NCI-H2107 treated with DMSO at 0.1 percent for 48 hours (cell line): ENCODE data around the gene EGFLAM.

Source experiments
- DNase-seq: peaks from one replicate; lab custom pipeline; 2025; ENCODE audit not compliant: unreplicated experiment; lab: John Stamatoyannopoulos, UW

EGFLAM gene

DNA sequence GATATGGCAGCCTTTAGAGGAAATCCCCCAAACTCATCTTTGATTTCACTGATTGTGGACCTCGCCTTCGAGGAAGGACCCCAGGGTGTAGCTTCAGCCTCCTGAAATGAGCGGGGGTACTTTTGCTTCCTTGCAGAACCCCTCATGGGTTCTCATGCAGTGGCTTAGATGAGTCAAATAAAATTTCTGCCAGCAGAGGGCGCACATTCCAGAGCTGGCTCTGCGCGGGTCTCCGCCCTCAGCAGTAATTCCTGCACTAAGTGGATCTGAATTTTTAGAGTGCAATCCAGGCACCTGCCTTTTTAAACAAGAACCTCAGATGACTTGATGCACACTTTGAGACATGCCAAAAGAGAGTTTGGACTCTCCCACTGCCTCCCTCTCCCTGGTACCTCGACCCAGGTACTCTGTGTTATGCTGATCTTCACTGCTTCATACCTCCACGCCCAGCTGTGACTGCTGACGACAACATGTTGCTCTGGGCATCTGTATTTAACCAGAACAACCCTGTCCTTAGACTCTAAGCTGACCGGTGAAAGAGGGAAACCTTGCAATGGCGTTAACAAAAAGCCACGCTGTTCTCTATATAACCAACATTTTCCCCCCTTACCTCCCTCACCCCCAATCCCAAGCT is 7.3 kb downstream of the EGFLAM start:
- peak; percentile 23 for DNase-seq

DNA sequence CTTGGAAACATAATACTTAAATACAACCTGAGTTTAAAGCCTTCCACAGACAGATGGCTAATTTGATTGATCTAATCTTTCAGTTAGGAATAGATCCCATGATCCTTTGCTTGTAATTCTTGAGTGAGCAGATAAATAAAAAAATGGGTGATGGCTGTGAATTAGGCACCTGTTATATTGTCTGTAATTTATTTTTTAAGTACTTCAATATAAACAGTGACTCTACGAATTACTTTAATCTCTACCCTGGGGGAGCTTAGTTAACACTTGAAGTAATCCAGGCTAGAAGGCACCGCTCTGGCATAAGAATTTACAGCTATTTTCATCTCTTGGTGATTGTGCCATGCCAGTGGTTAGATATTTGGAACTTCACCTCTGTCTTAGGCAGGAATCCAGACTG is 9.0 kb downstream of the EGFLAM start:
- no peak for DNase-seq

DNA sequence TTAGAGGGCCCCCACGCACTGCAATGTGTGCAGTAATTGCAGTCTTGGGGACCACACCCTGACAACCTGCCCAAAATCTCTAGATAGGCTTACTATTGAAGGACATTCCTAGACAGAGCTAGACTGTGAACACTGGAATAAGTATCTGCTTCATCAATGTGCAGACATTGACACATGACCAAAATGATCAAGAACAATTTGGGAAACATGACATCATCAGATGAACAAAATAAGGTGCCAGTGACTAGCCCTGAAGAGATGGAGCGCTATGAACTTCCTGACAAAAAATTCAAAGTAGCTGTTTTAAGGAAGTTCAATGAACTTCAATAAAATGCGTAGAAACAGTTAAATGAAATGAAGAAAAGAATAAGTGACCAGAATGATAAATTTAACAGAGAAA is 15.3 kb downstream of the EGFLAM start:
- no peak for DNase-seq

DNA sequence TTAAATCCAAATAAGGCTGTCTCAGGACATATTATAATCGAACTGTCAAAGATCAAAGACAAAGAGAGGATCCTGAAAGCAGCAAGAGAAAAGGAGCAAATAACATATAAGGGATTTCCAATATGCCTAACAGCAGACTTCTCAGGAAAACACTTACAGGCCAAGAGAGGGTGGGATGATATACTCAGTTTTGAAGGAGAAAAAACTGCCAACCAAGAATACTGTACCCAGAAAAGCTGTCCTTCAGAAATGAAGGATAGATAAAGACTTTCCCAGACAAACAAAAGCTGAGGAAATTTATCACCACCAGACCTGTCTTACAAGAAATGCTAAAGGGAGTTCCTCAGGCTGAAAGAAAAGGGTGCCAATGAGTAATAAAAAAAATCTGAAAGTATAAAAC is 16.0 kb downstream of the EGFLAM start:
- DNase-seq = no peak

DNA sequence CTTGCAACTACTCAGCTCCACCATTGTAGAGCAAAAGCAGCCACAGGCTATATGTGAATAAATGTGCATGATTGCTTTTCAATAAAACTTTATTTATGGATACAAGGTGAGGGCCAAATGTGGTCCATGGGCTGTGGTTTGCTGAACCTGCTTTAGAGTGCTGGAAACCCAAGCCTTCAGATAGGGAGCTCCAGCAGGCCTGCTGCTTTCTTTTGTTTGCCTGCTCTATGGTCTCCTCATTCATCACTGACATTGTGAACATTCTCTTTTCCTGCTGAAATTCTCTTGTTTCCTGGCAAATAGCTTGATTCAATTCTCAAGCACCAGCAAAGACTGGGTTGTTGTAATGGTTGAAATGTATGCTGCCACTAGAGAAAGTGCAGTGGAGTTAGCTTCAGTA is 26.0 kb downstream of the EGFLAM start:
- DNase-seq = no peak

DNA sequence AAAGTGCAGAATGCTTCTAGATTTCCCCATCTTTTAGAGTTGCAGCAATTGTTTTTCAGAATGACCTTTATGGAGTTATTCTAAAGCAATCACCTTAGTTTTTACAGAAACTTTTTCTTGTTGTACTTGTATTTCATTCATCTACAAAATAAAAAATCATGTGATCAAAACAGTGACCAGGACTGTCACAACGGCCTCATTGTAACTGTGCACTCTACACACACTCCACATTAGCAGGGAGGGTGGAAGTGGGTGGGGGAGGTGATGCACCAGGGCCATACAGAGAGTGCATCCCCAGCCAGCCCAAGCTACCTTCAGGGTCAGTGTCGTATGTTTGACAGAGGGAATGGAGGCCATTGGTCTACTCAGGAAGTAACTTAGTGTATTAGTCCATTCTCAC is 26.9 kb downstream of the EGFLAM start:
- no peak for DNase-seq

DNA sequence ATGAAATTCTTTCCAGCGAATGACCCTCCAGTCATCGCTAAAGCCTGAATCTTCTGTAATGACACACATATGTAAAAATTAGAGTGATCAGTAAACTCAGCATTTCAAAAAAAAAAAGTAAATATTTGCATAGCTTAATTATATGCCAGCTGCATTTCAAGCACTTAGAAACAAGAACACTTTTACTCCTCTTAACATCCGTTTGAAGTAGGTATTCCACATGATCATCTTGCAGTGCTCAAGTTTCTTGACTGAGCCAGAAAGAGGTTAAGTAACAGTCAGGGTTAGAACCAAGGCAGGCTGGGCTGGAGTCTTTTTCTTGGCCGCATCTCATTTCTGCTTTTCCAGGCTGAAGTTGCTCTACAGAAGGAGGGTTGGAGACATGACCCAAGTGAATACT is 27.6 kb downstream of the EGFLAM start:
- DNase-seq = no peak

DNA sequence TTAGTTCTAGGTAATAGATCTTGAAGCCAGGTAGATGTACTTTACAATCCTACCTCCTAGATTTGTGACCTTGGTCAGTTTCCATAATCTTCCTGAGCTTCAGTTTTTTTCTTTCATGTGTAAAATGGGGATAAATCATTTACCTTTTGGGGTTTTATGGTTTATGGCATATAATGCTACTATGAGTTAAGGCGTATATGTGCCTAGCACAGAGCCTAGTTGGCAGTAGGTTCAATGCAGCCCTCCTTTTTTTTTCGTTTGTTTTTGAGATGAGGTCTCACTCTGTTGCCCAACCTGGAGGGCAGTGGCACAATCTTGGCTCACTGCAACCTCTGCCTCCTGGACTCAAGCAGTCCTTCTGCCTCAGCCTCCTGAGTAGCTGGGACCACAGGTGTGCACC is 28.8 kb downstream of the EGFLAM start:
- DNase-seq = no peak

DNA sequence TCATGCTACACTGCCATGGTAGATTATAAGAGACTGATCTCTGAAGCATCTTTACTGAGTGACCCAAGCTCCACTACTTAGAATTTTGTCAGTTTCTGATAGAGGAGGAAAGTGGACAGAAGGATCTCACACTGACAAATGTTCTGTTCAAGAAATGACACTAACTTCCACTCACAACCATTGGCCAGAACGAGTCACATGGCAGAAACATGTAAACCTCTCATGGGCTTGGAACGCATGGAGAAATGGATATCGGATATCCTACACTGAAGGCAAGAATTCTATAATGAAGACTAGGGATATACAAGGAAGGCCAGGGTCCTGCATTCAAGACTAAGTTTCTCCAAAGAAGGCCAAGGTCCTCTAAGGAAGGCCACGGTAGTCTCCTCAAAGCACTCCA is 31.1 kb downstream of the EGFLAM start:
- no peak for DNase-seq

DNA sequence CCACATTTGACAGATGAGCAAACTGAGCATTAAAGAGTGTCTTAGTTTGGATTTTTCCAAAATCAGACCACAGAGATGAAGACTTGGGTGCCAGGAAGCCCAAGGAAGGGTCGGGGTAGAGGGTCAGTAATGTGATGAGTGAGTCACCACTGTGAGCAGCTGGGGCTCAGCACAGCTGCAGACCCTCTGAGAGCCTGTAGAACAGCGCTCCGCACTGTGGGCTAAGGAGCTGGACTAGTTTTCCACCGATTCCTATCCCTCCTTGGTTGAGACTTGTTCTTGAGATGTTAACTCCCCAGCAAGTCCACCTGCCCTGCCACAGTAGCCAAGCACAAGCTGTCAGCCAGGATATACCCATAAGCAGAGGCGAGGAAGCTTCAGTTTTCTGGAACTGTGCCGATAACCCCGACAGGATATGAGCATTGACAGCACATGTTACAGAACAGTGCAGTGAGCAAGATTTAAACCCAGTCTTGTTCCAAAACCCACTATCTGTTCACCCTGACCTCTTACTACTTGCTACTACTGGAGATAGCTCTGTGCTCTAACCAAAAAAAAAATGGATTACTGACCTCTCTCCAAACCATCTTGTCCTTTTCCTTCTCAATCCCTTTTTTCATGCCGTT is 31.8 kb downstream of the EGFLAM start:
- DNase-seq = no peak

DNA sequence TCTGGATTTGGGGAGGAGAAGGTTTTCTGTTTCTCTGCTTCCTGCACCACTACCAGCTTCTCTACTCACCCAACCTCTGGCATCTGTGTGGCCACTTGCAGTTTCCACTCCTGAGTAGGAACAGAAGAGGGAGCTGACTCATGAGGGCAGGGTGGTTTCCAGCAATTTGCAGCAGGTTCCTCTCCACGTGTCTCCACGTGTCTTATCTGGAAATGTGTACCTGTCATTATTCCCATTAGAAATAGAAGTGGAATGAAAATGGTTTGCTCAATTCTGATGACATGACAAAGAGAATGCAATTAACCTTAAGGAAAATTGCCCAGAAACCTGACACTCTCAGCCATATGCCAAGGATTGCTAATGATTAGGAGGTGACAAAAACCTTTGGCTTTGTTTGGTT is 33.0 kb downstream of the EGFLAM start:
- no peak for DNase-seq

DNA sequence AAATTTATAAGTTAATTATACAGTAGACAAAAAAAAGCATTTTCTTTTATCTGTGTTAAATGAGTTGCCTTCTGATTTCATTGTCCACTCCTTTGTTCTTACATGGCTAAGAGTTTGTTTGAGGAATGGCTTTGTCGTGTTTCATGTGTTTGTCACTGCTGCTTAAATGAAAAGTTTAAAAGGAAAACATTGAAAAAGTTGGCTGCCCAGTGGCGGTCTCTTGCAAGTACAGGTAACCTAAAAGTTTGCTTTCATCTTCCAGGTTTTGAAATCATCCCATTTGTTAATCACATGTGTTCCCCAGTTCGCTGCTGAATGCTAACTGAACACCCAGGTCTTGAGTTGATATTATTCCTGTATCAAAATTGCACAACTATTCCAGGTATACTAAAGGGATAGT is 33.9 kb downstream of the EGFLAM start:
- no peak for DNase-seq

DNA sequence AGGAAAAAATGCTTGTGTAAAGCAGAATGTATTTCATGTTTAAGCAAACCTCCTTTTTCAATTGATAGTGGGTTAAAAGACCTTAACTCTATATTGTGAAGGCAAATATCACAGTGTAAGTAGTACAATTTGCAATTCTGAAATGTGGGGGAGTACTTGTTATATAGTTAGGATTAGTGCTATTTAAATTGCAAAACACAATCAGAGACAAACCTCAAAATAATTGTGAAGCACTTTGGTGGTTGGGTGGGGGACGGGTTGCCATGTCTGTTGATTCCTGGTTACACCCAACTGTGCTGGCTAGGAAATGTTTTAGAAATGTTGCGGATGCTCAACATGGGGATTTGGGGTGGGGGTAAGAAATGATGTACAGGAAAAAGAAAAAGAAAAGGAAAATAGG is 37.4 kb downstream of the EGFLAM start:
- DNase-seq = no peak

DNA sequence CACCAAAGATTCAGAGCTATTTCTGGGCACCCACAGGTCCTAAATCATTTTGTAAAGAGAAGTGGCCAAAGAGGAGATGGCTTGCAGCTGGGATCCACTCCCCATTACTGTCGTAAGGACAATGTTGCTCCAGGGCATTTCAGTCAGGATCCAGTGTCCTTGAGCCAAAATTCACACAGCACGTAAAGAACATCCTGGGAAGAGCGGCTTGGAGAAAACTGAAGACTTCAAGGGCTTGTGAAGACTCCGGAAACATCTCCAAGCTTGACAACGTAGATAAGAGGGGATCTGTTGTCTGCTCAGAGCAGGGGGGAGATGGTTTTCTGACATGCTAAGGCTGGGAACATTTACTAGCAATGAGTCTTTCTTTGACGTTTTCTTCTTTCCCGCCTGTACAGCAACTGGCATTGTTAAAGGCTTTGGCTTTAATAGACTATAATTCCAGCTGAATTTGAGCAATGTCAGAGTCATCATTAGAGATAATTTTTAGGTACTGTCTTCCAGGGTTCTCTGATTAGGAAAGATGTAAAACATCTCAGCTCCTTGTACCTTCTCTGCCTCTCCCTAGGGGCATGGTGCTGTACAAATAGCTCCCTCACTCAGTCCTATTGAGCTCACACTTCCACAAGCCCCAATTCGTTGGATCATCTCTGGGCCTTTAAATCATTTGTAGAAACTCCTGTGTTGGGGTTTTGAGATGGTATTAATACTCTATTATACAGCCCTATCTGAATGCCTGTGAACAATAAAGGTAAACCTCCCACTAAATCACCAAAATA is 39.7 kb downstream of the EGFLAM start:
- DNase-seq = no peak

DNA sequence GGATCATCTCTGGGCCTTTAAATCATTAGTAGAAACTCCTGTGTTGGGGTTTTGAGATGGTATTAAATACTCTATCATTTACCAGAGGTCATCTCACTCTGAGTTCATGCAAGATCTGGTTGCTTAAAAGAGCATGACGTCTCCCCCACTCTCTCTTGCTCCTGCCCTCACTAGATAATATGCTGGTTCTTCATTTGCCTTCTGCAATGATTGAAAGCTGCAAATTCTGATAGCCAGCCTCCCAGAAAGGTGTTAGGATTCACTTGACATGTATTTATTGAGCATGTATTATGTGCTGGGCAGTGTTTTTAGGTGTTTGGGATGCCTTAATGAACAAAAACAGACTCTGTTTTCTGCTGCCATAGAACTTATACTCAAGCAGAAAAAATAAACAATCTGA is 41.2 kb downstream of the EGFLAM start:
- no peak for DNase-seq

DNA sequence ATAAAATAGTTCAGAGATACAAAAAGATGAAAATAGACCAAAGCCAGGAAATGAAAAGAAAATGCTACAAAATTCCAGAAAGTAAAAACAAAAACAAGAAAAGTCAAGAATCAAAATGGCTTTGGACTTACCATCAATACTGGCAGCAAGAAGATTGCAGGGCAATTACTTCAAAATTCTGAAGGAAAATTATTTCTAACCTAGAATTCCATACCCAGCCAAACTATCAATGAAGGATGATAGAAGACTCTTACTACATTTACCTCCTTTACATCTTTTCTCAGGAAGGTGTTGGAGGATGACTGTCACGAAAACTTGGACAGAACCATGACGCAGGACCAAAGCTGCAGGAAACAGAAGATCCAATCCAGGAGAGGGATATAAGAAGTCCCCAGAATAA is 46.8 kb downstream of the EGFLAM start:
- DNase-seq = no peak

DNA sequence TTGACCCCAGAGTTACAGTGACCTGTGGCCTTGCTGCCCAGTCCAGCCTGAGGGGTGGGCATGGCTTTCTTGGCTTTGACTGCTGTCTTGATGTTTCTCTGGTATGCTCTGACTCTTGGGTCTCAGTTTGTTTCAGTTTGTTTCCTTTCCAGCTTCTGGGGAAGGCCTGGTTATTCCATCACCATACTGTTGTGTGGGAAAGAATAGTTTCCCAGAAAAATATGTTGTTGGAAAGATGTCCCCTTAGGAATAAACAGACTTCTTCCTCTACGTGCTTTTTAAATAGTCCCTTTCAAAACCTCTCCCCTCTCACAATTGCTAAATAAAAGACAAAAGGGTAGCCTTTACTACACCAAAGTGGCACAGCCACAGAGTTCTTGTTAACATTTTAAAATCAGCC is 49.5 kb downstream of the EGFLAM start:
- DNase-seq = no peak

DNA sequence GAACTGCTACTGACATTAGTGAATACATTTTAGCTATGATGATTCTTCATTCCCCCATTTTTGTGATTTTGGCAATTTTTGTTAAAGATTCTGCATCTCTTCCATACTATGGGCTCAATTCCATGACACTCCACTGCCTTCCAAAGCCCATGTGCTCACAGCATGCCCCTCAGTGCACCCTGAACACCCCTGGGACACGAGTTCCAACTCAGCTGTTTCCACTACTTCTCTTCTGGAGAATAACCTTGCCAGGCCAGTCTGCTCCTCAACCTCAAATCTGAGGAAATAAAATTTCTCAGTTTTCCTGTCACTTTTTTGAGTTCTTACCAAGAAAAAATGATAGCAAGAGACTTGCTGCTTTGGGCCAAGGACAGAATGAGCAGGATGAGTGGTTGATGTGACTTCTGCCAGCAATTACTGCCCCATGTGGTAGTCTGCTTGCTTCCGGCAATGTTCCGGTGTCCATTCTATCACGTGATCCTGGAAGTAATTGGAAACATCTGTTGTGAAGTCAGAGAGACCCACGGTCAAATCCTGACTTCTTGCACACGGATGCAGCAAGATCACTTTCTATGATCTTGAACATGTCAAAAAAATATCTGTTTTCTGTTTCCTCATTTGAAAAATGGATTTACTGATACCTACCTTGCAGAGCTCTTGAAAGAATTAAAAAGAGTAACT is 58.3 kb downstream of the EGFLAM start:
- DNase-seq = no peak

DNA sequence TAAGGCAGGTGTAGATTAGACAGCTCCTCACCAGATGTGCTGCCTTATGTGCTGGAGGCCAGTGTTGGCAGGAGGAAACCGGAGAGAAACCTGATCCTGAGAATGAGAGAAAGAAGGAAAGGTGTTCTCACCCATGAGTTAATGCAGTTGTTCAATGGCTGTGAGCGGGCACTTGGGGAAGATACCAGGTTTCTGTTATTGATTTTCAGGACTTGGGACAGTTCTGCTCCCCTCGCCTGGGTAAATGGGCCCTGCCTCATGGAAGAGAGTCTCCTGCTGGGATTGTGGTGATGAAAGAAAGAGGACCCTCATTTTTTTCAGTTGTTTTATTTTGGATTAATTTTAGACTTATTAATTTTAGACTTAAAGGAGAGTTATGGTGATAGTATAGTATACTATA is 59.5 kb downstream of the EGFLAM start:
- no peak for DNase-seq

DNA sequence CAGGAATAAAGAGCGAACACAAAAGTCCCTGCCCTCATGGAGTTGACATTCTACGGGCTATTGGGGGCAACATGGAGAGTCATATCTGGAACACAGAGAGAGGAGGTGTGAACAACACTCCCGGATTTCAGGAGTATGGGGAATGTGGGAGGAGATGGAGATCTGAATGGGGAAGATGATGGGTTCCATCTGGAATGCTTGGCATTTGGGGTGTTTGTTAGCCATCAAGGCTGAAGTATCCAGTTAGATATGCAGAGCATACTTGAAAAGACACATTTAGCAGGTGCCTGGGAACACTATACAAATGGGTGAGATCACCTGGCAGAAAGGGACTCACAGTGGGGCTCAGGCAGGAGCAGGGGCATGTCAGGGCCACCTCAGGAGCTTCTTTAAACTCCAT is 61.1 kb downstream of the EGFLAM start:
- DNase-seq = no peak

DNA sequence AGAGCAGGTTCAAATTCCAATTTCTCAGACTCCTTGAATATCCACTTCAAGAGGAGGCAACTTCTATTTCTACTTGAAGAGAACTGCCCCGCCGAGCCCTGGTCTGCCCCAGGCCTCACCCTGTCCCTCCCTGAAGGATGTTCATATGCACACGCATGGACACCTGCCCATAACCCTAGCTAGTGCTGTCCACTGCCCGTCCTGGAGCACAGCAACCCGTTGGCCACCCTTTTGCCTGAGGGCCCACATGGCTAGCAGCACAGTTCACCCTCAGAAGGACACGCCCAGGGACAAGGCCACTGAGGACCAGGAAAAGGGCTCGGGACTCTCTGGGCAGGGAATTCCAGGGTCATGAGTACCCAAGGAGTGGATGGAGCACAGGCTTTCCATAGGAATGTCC is 63.6 kb downstream of the EGFLAM start:
- no peak for DNase-seq
